GM12873 (cell line): ENCODE results near the gene CREB1.

Source experiments
- TF ChIP-seq, protein P1 (sequence below): IDR thresholded peaks from 2 replicates; pipeline ENCODE4 v1.5.1; 2012; ENCODE audit warnings: low read depth, mild to moderate bottlenecking, moderate library complexity, low read length, control low read depth; ENCODE audit not compliant: insufficient read depth; ENCODE audit errors: missing control alignments

Gene CREB1

GRCh38 chr2:207617011-207617671 is 87.4 kb downstream of the CREB1 start:
- TF ChIP-seq, protein P1, sequence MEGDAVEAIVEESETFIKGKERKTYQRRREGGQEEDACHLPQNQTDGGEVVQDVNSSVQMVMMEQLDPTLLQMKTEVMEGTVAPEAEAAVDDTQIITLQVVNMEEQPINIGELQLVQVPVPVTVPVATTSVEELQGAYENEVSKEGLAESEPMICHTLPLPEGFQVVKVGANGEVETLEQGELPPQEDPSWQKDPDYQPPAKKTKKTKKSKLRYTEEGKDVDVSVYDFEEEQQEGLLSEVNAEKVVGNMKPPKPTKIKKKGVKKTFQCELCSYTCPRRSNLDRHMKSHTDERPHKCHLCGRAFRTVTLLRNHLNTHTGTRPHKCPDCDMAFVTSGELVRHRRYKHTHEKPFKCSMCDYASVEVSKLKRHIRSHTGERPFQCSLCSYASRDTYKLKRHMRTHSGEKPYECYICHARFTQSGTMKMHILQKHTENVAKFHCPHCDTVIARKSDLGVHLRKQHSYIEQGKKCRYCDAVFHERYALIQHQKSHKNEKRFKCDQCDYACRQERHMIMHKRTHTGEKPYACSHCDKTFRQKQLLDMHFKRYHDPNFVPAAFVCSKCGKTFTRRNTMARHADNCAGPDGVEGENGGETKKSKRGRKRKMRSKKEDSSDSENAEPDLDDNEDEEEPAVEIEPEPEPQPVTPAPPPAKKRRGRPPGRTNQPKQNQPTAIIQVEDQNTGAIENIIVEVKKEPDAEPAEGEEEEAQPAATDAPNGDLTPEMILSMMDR = no peak

DNA sequence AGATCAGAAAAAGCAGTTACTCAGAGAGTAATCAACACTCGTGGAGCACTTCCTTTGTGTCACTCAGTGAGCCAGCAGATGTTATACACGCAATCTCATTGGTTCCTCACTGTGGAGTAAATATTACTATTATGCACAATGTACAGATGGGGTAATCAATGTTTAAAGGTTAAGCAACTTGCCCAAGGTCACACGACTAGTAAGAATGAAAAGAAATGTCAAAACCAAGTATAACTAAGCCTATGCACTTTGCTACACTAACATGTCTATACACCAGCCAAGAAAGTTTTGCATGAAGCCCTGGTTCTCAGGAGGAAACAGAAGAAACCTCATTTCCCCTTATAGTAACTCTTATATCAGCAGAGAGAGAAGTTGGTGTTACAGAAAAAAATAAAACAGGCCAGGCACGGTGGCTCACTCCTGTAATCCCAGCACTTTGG is 90.0 kb downstream of the CREB1 start:
- TF ChIP-seq, protein P1 = no peak

DNA sequence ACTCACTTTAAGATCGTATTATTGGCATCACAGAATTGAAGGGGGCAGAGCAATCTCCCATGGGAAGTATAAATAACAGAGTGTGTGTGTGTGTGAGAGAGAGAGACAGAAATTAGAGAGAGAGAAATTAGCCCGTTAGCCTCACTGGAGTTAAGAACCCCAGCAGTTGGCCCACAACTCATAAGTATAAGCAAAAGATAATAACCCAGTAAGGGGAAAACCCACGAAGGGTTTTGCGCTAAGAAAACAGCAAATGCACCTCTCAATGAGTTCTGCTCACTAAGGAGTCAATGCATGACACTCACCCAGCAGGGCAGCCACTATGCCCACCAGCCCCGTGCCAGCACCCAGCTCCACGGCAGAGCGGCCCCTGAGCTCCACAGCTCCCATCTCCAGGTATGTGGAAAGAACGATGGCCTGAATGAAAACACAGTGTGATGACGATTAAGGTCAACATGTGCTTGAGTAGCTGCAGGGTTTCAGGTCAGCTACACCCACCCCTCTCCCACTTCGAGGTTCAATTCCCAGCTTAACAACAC is 91.8 kb downstream of the CREB1 start:
- TF ChIP-seq, protein P1 = no peak

GRCh38 chr2:207624185-207625013 is 94.6 kb downstream of the CREB1 start:
- TF ChIP-seq, protein P1 = no peak

DNA sequence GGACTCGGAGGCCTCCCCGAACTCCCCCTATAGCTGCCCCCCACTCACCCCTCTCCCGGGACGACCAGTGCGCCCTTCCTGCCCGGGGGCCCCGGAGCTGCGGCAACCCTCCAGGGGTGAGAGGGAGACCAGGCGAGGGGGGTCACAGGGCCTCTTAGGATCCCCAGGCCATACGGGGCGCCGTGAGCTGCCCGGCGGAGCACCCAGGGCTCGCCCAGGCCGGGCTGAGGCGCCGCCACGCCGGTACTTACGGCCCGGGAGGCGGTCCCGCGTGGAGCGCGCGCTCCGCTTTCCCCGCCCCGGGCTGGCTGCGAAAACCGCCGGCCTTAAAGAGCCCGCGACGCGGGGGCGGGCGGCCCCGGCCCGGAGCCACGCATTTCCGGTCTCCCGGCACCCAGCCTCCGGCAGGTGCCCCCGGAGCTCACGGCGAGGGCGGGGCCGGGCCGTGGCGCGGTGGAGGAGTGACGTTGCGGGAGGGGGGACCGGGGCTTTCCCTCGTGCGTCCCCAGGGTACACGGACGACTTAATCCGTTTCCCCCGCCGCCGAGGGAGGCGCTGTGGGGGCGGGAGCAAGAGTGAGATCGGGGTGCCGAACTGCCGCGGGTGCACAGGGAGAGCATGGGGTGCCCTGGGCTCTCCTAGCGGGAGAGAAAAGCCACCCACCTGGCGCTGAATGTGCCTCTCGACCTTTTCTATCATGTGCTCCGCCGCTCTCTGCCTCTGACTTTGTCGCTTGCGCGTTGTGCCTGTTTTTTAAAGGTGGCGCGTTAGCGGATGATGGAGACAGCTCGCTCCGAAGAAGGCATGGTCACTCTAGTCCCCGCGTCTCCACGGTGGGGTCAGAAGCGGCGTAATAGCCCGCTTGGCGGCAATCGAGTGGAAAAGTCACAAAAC is 95.5 kb downstream of the CREB1 start, which contains the start of gene METTL21A:
Gene METTL21A (minus strand): TSS at position 381 of the 894 bp plus-strand sequence. CDS start 1,019 bp downstream, outside the sequence.
- TF ChIP-seq, protein P1 = peak; percentile 67

- TF ChIP-seq, protein P1 = no peak
Measured at GRCh38 chr2:207629553-207629952, 99.8 kb downstream of the CREB1 start.
